PC-3 (cell line): ENCODE results near the gene NRG3. TPM values are rescaled to one million over a fixed set of nuclear protein-coding genes. Genes with fewer than 3 reads are reported as not detected.

ENCODE experiments used
- ATAC-seq: fragments of 200-7000 bp; cut with Tn5 transposase; 2 replicates; pipeline ENCODE4 v1.9.1; 2020; ENCODE audit warnings: mild to moderate bottlenecking, moderate library complexity
- BruUV-seq: library from RNA; stranded (reverse); fragments of 400-500 nt; replicated peaks from 2 replicates; lab custom pipeline; 2021; lab: Mats Ljungman, UMichigan
- CTCF ChIA-PET: fragments of 300-600 bp; sonication (Branson Sonifier 250); formaldehyde crosslinking; loops from one replicate; lab custom pipeline; 2022; ENCODE audit warnings: antibody characterized with exemption; lab: Charles Lee
- POLR2A ChIA-PET: fragments of 300-600 bp; sonication (Branson Sonifier 250); formaldehyde crosslinking; loops from one replicate; lab custom pipeline; 2022; ENCODE audit warnings: antibody characterized with exemption; ENCODE audit not compliant: unreplicated experiment; lab: Charles Lee
- DNase-seq: peaks from one replicate; pipeline ENCODE4 v3.0.0-alpha.2; 2015
- H2AFZ ChIP-seq: fragments of 300-600 bp; sonication (generic); 2 replicates; pipeline ENCODE4 v1.6.0; 2016; ENCODE audit warnings: antibody characterized with exemption, low read length
- H3F3A ChIP-seq: fragments of 300-600 bp; sonication (generic); one replicate; pipeline ENCODE4 v1.6.0; 2017; ENCODE audit warnings: antibody characterized with exemption, low read length, control low read depth, mild to moderate bottlenecking; ENCODE audit not compliant: unreplicated experiment
- H3K27ac ChIP-seq: fragments of 300-600 bp; sonication (generic); 2 replicates; pipeline ENCODE4 v1.5.1; 2016; ENCODE audit warnings: mild to moderate bottlenecking, low read length
- H3K27me3 ChIP-seq: fragments of 300-600 bp; sonication (generic); 2 replicates; pipeline ENCODE4 v1.6.1; 2016; ENCODE audit warnings: low read length, mixed read lengths
- H3K36me3 ChIP-seq: fragments of 300-600 bp; sonication (generic); 2 replicates; pipeline ENCODE4 v1.6.1; 2016; ENCODE audit warnings: low read depth, mixed run types, low read length, mixed read lengths
- H3K4me1 ChIP-seq: fragments of 300-600 bp; sonication (generic); 2 replicates; pipeline ENCODE4 v1.5.1; 2016; ENCODE audit warnings: low read length; ENCODE audit not compliant: insufficient read depth
- H3K4me2 ChIP-seq: fragments of 300-600 bp; sonication (generic); 2 replicates; pipeline ENCODE4 v1.6.0; 2016; ENCODE audit warnings: low read length
- H3K4me3 ChIP-seq: fragments of 300-600 bp; sonication (generic); 2 replicates; pipeline ENCODE4 v1.5.1; 2016; ENCODE audit warnings: mild to moderate bottlenecking, low read length, mixed read lengths
- H3K79me2 ChIP-seq: fragments of 300-600 bp; sonication (generic); 2 replicates; pipeline ENCODE4 v1.6.1; 2017; ENCODE audit warnings: low read length, mixed read lengths
- H3K9ac ChIP-seq: fragments of 300-600 bp; sonication (generic); 2 replicates; pipeline ENCODE4 v1.6.0; 2016; ENCODE audit warnings: mild to moderate bottlenecking, low read length
- H3K9me2 ChIP-seq: fragments of 300-600 bp; sonication (generic); replicated peaks from 2 replicates; pipeline ENCODE4 v1.6.1; 2016; ENCODE audit warnings: mixed run types, low read length, mixed read lengths
- H3K9me3 ChIP-seq: fragments of 300-600 bp; sonication (generic); 2 replicates; pipeline ENCODE4 v1.6.1; 2016; ENCODE audit warnings: low read length, mixed read lengths
- H4K20me1 ChIP-seq: fragments of 300-600 bp; sonication (generic); 2 replicates; pipeline ENCODE4 v1.6.1; 2016; ENCODE audit warnings: low read length, mixed read lengths
- CTCF ChIP-seq: fragments of 300-600 bp; sonication (generic); conservative IDR thresholded peaks from 2 replicates; pipeline ENCODE4 v1.5.1; 2017; ENCODE audit warnings: antibody characterized with exemption, low read depth, mild to moderate bottlenecking, low read length
- EZH2 ChIP-seq: fragments of 300-600 bp; sonication (generic); IDR thresholded peaks from one replicate; pipeline ENCODE4 v1.6.1; 2017; ENCODE audit warnings: antibody characterized with exemption, mild to moderate bottlenecking, low read length; ENCODE audit not compliant: unreplicated experiment
- EZH2phosphoT487 ChIP-seq: fragments of 300-600 bp; sonication (generic); IDR thresholded peaks from 2 replicates; pipeline ENCODE4 v1.6.1; 2018; ENCODE audit warnings: mild to moderate bottlenecking, antibody characterized with exemption, low read length, borderline replicate concordance
- intact Hi-C: fragments of 100-400 bp; cut with micrococcal nuclease; formaldehyde crosslinking; loops from 2 replicates; pipeline ENCODE4 v1.9.0; 2023
- total RNA-seq: library from RNA; depleted of rRNA; stranded (reverse); fragments of >200 nt; gene quantifications from 2 replicates; pipeline ENCODE4 v1.2.3, GENCODE V29; 2014

Gene NRG3
- total RNA-seq, 1 experiment from 2014 or later: not detected

- H3K4me2 ChIP-seq: no peak overlapping the region
- H3K4me3 ChIP-seq: no peak overlapping the region
- H3K27ac ChIP-seq: no peak overlapping the region
- no peak overlapping the region for H2AFZ ChIP-seq
- TF ChIP-seq EZH2: no peak
- TF ChIP-seq CTCF: no peak
- TF ChIP-seq EZH2phosphoT487: no peak
- no peaks in the 10 kb centered on the region for H3K36me3 ChIP-seq
- no peaks in the 10 kb centered on the region for H4K20me1 ChIP-seq
- no peaks in the 10 kb centered on the region for H3K9me2 ChIP-seq
- ATAC-seq (no peak), DNase-seq (no peak)
- ChIA-PET CTCF (no interaction called here), POLR2A (no interaction called here)
- H3K4me1 ChIP-seq: no peaks in the 10 kb centered on the region
- intact Hi-C loops: no loop called here
- H3K9ac ChIP-seq: no peak overlapping the region
- no TSS peak for BruUV-seq
- no peaks in the 10 kb centered on the region for H3K27me3 ChIP-seq
- H3F3A ChIP-seq: no peaks in the 10 kb centered on the region
- H3K9me3 ChIP-seq: no peaks in the 10 kb centered on the region
- H3K79me2 ChIP-seq: no peaks in the 10 kb centered on the region
Observed at GRCh38 chr10:81873231-81873931, 1.6 kb upstream of the NRG3 start.

GRCh38 chr10:81873932-81874816 is 820 bp upstream of the NRG3 start:
- H3F3A ChIP-seq: no peaks in the 10 kb centered on the region
- CTCF ChIA-PET: no interaction called here
- no peak overlapping the region for H3K4me3 ChIP-seq
- no peaks in the 10 kb centered on the region for H4K20me1 ChIP-seq
- no peaks in the 10 kb centered on the region for H3K9me3 ChIP-seq
- intact Hi-C loops: no loop called here
- H3K9ac ChIP-seq: no peak overlapping the region
- no peaks in the 10 kb centered on the region for H3K79me2 ChIP-seq
- POLR2A ChIA-PET: no interaction called here
- no peaks in the 10 kb centered on the region for H3K36me3 ChIP-seq
- no peak overlapping the region for H3K4me2 ChIP-seq
- no peaks in the 10 kb centered on the region for H3K4me1 ChIP-seq
- no peaks in the 10 kb centered on the region for H3K27me3 ChIP-seq
- no TSS peak for BruUV-seq
- no peak overlapping the region for H2AFZ ChIP-seq
- H3K9me2 ChIP-seq: no peaks in the 10 kb centered on the region
- ATAC-seq (no peak), DNase-seq (no peak)
- no peak overlapping the region for H3K27ac ChIP-seq
- no peak for TF ChIP-seq EZH2
- TF ChIP-seq EZH2phosphoT487: no peak
- no peak for TF ChIP-seq CTCF
